ENCODE data around the gene ARRB1.
"Not testable (repeated sequence)": the region's sequence is repeated elsewhere in the genome, so short reads cannot be mapped to it uniquely, and the experiment has no call there.

The ARRB1 gene

DNA sequence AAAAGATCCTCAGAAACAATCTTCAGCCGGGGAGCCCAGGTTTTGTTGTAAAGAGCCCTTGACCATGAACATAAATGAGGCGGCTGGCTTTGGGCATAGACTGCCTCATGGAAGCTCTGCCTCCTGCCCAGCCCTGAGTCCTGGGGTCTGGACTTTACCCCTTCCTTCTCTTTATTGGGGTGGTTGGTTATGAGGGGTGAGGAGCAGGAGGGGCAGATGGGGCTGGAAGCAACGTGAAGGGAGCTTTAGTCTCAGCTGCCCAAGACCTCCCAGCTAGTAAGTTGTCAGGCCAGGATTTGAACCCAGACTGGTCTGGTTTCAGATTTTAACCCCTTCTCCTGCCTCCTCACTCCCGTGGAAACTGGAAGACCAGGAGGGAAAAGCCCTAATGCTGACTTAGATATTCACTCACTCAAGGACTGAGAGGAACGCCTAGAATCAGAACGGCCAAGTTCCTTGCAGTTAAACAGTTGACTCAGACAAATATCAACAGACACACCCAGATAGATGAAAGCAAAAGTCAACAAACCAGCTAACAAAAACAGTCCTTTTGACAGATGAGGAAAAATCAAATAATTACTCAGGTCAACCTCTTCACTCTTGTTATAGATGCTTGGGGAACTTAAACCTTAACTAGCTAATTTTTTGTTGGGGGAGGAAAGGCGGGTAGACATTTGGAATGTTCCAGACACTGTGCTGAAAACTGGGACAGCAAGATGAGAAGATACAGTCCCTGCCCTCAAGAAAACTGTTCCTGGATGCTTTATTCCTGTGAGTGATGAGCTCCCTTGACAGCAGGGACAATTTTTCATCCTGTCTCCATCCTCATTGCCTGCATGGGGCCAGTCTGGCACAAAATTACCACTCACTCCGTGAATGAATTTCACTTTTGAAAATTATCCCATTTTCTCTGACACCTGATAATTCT lies 20.8 kb upstream of the ARRB1 start:
- DNase-seq (ENCODE audit: low read depth in 2 of 2) = no peak

GRCh38 chr11:75369560-75370255 lies 18.2 kb upstream of the ARRB1 start:
- DNase-seq (ENCODE audit: low read depth in 2 of 2) = no peak

- DNase-seq (ENCODE audit: low read depth in 2 of 2) = not testable (repeated sequence)
Observed at GRCh38 chr11:75366826-75367225, 15.4 kb upstream of the ARRB1 start.

DNA sequence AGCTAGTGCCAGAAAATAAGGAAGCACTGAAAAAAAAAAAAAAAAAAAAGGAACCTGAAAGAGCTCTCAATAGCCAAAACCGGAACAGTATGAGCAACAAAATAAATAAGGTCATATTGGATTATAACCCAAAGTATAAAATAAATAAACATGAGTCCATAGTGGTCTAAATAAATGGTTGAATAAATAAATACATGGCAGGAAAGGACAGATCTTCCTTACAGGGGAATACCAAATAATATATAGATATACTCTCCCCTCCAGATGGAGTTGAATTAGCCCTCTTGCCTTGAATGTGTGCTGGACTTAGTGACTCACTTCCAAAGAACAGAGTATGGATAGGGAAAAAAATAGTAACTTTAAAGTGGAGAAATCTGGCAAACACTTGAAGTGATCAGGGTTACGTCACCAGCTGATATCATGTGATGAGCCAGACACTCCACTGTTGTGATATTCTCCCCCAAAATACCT lies 14.3 kb upstream of the ARRB1 start:
- no peak for DNase-seq (ENCODE audit: low read depth in 2 of 2)

- DNase-seq (ENCODE audit: low read depth in 2 of 2) = not testable (repeated sequence)
Observed at GRCh38 chr11:75362285-75362684, 10.8 kb upstream of the ARRB1 start.

DNA sequence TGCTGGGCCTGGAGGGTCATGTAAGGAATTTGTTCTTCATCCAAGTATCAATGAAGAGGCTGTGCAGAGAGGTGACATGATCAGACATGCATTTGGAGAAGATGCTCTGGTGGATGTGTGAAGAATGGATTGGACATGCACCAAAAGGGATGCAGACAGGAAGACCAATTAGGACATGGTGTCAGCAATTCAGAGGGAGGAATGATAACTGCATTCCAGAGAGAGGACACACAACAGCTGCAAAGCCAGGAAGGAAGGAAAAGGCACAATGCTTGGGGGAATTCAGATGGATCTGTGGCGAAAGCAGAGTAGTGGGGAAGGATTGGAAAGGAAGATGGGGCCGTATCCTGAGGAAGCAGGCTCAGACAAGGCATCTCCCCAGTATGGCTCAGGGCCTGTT lies 5.2 kb upstream of the ARRB1 start:
- no peak for DNase-seq (ENCODE audit: low read depth in 2 of 2)

GRCh38 chr11:75355051-75355450 lies 3.6 kb upstream of the ARRB1 start:
- no peak for DNase-seq (ENCODE audit: low read depth in 2 of 2)

DNA sequence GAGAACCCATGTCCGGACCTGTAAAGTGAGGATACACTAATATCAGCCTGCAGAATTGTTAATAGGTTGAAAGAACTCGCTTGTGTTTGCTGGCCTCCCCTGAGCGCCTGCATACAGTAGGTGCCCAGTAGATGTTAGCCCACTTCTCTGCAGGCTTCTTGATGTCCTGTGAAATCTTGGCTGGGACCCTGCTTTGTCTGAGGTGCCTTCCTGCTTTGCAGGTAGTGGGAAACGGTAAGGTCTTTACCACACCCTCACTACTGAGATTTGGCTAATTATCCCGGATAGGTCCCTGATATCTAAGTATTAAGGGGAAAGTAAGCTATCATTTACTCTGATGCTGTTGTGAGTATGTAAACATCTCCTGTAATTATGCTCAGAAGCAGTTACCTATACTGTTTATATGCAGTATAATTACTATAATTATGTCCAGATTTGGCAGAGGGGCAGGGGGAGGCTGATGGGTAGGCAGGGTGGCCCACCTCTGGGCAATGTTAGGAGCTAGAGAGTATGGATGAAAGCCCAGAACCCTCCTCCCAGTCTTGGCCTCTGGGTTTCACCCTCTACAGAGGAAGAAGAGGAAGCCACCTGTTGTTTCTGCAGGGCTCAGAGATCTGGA lies 1.2 kb upstream of the ARRB1 start:
- DNase-seq (ENCODE audit: low read depth in 2 of 2) = no peak

DNA sequence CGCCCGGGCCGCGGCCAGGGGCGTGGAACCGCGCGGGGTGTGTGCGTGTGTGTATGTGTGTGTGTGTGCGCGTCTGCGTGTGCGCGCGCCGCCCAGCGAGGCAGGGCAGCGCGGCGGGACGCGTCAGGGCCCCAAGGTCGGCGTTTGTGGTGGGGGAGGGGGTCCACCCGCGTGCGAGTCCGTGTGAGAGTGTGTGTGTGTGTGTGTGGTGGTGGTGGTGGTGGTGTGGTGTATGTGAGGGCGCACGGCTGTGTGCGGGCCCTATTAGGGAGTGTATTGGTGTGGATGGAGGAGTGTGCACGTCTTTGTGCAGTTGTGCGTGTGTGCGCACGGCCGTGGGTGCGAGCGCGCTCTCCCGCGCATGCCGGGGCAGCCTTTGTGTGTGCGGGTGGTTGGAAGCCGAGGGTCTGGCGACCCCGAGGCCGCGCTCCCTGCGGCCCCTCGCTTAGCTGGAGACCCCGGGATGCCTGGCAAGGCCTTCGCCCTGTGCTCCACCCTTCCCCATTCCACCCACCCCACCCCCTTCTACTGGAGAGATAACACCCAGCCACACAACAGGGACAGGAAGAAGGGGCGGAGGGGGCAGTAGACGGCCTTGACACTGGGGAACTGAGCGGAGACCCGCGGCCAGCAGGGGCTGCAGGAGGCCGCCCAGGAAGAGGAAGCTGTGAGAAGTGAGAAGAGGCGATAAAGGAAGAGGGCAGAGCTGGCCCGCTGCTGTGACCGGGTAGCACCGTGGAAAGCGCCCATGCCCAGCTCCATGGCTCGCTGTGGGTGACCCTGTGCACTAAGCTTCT lies 528 bp upstream of the ARRB1 start:
- DNase-seq (ENCODE audit: low read depth in 2 of 2) = peak; percentile 10 to 25

GRCh38 chr11:75350743-75351540 lies 519 bp downstream of the ARRB1 start:
- peak; percentile 13 to 14 for DNase-seq (ENCODE audit: low read depth in 2 of 2)

- DNase-seq (ENCODE audit: low read depth in 2 of 2) = no peak
Observed at GRCh38 chr11:75350122-75350742, 1.2 kb downstream of the ARRB1 start.

GRCh38 chr11:75349521-75350116 lies 1.8 kb downstream of the ARRB1 start:
- no peak for DNase-seq (ENCODE audit: low read depth in 2 of 2)

GRCh38 chr11:75347781-75348566 lies 3.5 kb downstream of the ARRB1 start:
- no peak for DNase-seq (ENCODE audit: low read depth in 2 of 2)

- no peak for DNase-seq (ENCODE audit: low read depth in 2 of 2)
Observed at GRCh38 chr11:75346912-75347647, 4.4 kb downstream of the ARRB1 start.

- DNase-seq (ENCODE audit: low read depth in 2 of 2) = no peak
Observed at GRCh38 chr11:75346296-75346695, 5.2 kb downstream of the ARRB1 start.

DNA sequence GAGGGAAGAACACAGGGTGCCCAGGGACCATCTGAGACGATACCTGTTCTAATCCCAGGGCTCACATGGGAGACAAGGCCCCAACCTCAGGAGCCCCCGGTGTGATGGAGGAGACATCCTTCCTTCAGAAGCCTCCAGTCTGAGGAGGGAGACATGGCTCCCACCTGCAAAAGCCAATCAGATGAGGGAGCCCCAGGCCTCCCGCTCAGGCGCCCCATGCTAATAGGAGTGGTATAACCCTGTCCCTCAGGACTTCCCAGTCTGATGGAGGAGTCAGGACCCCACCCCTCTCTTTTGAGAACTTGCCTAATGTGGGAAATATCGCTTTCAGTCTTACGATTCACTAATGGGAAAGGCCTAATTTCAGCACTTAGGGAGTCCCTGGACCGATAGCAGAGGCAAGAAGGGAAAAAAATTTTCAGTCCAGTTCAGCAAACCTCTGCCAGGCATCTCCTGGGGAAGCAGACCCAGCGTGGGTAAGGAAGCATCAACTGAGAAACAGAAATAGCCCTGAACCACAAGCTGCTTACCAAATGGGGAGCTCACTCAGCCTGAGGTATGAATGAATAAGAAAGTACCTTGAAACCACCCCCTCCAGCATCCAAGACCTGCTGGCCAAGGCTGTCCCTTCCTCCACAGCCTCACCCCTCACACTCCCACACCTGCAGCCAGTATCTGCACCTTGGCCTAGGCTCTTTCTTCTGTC lies 5.9 kb downstream of the ARRB1 start:
- no peak for DNase-seq (ENCODE audit: low read depth in 2 of 2)

DNA sequence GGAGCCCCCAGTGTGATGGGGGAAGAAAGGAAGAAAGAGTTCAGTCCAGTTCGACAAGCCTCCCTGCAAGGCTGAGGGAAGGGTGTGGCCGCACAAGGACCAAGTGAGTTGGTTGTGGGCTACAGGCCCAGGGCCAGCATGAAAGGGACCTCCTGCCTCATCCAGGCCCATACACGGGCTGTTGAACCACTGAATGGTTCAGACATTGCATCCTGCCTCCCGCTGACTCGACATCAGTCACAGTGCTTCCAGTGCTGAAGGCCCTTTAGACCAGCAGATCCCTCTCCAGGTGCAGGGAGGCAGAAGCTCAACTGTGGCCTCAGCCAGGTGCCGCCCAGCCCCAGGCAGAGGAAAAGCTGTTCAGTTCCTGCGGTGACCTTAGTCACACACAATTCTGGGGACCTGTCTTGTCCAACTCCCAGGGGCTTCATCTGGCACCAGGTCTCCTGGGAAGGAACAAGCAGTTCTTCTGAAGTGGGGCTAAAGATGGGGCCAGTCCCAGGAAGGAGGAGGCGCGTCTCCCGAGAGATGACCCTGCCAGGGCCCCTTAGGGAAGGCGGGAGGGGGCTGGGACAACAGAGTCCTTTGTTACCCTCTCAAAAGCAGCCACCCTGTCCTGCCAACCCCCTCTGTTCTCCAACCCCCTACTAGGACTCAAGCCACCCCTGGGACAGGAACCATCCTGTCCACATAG lies 6.6 kb downstream of the ARRB1 start:
- DNase-seq (ENCODE audit: low read depth in 2 of 2) = no peak

Measured in stimulated activated CD8-positive, alpha-beta memory T cell treated with anti-CD3 and anti-CD28 coated beads, Interleukin-15, amount 100 ng/mL, for 48 hours (primary cell).